Renal cortex interstitium (tissue), 11 donors: ENCODE data around the gene POLN. TPM values are rescaled to one million over a fixed set of nuclear protein-coding genes. Genes with fewer than 3 reads are reported as not detected.

Source experiments
- DNase-seq, 11 donors: peaks; one replicate each; pipeline ENCODE4 v3.0.0-alpha.2; 2013; ENCODE audit warnings: low read depth in 9 of 11, low spot score in 4 of 11; ENCODE audit errors: extremely low read depth in 1 of 11
- polyA plus RNA-seq, 3 donors: library from polyadenylated mRNA; unstranded; fragments of 120-200 nt; gene quantifications; one replicate each; pipeline ENCODE4 v1.2.1, GENCODE V29; 2013; ENCODE audit not compliant: insufficient read length in 3 of 3

Gene POLN
- polyA plus RNA-seq, 3 donors, result 2.9 to 5.0 (median 3.1) TPM

GRCh38 chr4:2060611-2061185 is 181.2 kb downstream of the POLN start:
- DNase-seq, result no peak

GRCh38 chr4:2059726-2060602 is 182.0 kb downstream of the POLN start:
- no peak for DNase-seq

GRCh38 chr4:2059046-2059725 is 182.7 kb downstream of the POLN start, which contains the start of gene NAT8L:
Gene NAT8L (plus strand): TSS chr4:2059327. CDS start chr4:2059512, 185 bp downstream.
- no peak for DNase-seq

- DNase-seq, result no peak
These were observed 183.5 kb downstream of the POLN start for GRCh38 chr4:2058264-2059045.

- no peak for DNase-seq
These were observed 184.4 kb downstream of the POLN start for GRCh38 chr4:2057382-2058065.

GRCh38 chr4:2054217-2054616 is 187.7 kb downstream of the POLN start:
- no peak for DNase-seq

- no peak for DNase-seq
These were observed 190.8 kb downstream of the POLN start for GRCh38 chr4:2051086-2051485.

- DNase-seq, result no peak
These were observed 192.1 kb downstream of the POLN start for GRCh38 chr4:2049811-2050210.

GRCh38 chr4:2049381-2049780 is 192.5 kb downstream of the POLN start:
- DNase-seq, result no peak

GRCh38 chr4:2048831-2049230 is 193.1 kb downstream of the POLN start:
- DNase-seq, result no peak

GRCh38 chr4:2047781-2048581 is 193.9 kb downstream of the POLN start:
- no peak for DNase-seq

- no peak for DNase-seq
These were observed 194.8 kb downstream of the POLN start for GRCh38 chr4:2047031-2047660.

- DNase-seq, result no peak
These were observed 195.6 kb downstream of the POLN start for GRCh38 chr4:2046031-2046961.

GRCh38 chr4:2045518-2045951 is 196.4 kb downstream of the POLN start:
- DNase-seq, result no peak

- no peak for DNase-seq
These were observed 197.1 kb downstream of the POLN start for GRCh38 chr4:2044542-2045517.
